IPS-15b (cell line): ENCODE measurements around the gene GRID1.

Source experiments
- H3K27me3 ChIP-seq: one replicate; pipeline ENCODE4 v1.6.1; 2013; ENCODE audit warnings: low read length; ENCODE audit not compliant: control insufficient read depth, insufficient read depth
- H3K36me3 ChIP-seq: one replicate; pipeline ENCODE4 v1.6.1; 2013; ENCODE audit warnings: low read length; ENCODE audit not compliant: control insufficient read depth, insufficient read depth
- H3K4me1 ChIP-seq: one replicate; pipeline ENCODE4 v1.6.1; 2013; ENCODE audit warnings: mild to moderate bottlenecking, low read length; ENCODE audit not compliant: control insufficient read depth, insufficient read depth
- H3K4me3 ChIP-seq: one replicate; pipeline ENCODE4 v1.5.1; 2013; ENCODE audit warnings: low read depth, low read length
- H3K9ac ChIP-seq: one replicate; pipeline ENCODE4 v1.6.1; 2013; ENCODE audit warnings: low read depth, mild to moderate bottlenecking, low read length
- H3K9me3 ChIP-seq: one replicate; pipeline ENCODE4 v1.6.1; 2013; ENCODE audit warnings: mild to moderate bottlenecking, low read length; ENCODE audit not compliant: control insufficient read depth, insufficient read depth

The GRID1 gene

GRCh38 chr10:86047588-86047987 lies 319.0 kb downstream of the GRID1 start:
- H3K4me3 ChIP-seq, result no peak overlapping the region
- H3K9me3 ChIP-seq, result no peaks in the 10 kb centered on the region
- no peak overlapping the region for H3K9ac ChIP-seq
- H3K27me3 ChIP-seq, result no peaks in the 10 kb centered on the region
- H3K4me1 ChIP-seq, result no peaks in the 10 kb centered on the region
- no peaks in the 10 kb centered on the region for H3K36me3 ChIP-seq

- Histone ChIP-seq H3K36me3 (no peaks in the 10 kb centered on the region), H3K27me3 (no peaks in the 10 kb centered on the region), H3K4me1 (no peaks in the 10 kb centered on the region), H3K9me3 (no peaks in the 10 kb centered on the region), H3K9ac (no peak overlapping the region), H3K4me3 (no peak overlapping the region)
These were observed 319.6 kb downstream of the GRID1 start for GRCh38 chr10:86046845-86047460.

GRCh38 chr10:86045896-86046295 lies 320.7 kb downstream of the GRID1 start:
- Histone ChIP-seq H3K36me3 (no peaks in the 10 kb centered on the region), H3K4me1 (no peaks in the 10 kb centered on the region), H3K9ac (no peak overlapping the region), H3K27me3 (no peaks in the 10 kb centered on the region), H3K9me3 (no peaks in the 10 kb centered on the region), H3K4me3 (no peak overlapping the region)

GRCh38 chr10:86044029-86044428 lies 322.6 kb downstream of the GRID1 start:
- Histone ChIP-seq H3K36me3 (no peaks in the 10 kb centered on the region), H3K27me3 (no peaks in the 10 kb centered on the region), H3K9me3 (no peaks in the 10 kb centered on the region), H3K4me1 (no peaks in the 10 kb centered on the region), H3K4me3 (no peak overlapping the region), H3K9ac (no peak overlapping the region)

- Histone ChIP-seq H3K36me3 (no peaks in the 10 kb centered on the region), H3K27me3 (no peaks in the 10 kb centered on the region), H3K4me1 (no peaks in the 10 kb centered on the region), H3K9ac (no peak overlapping the region), H3K9me3 (no peaks in the 10 kb centered on the region), H3K4me3 (no peak overlapping the region)
These were observed 323.4 kb downstream of the GRID1 start for GRCh38 chr10:86043236-86043635.

GRCh38 chr10:86042161-86042560 lies 324.4 kb downstream of the GRID1 start:
- Histone ChIP-seq H3K9ac (no peak overlapping the region), H3K4me3 (no peak overlapping the region), H3K36me3 (no peaks in the 10 kb centered on the region), H3K27me3 (no peaks in the 10 kb centered on the region), H3K4me1 (no peaks in the 10 kb centered on the region), H3K9me3 (no peaks in the 10 kb centered on the region)

GRCh38 chr10:86041116-86041515 lies 325.5 kb downstream of the GRID1 start:
- no peak overlapping the region for H3K9ac ChIP-seq
- H3K36me3 ChIP-seq, result no peaks in the 10 kb centered on the region
- no peaks in the 10 kb centered on the region for H3K9me3 ChIP-seq
- H3K4me1 ChIP-seq, result no peaks in the 10 kb centered on the region
- no peak overlapping the region for H3K4me3 ChIP-seq
- H3K27me3 ChIP-seq, result no peaks in the 10 kb centered on the region

- H3K4me3 ChIP-seq, result no peak overlapping the region
- H3K9me3 ChIP-seq, result no peaks in the 10 kb centered on the region
- no peaks in the 10 kb centered on the region for H3K27me3 ChIP-seq
- H3K36me3 ChIP-seq, result no peaks in the 10 kb centered on the region
- no peaks in the 10 kb centered on the region for H3K4me1 ChIP-seq
- H3K9ac ChIP-seq, result no peak overlapping the region
These were observed 328.2 kb downstream of the GRID1 start for GRCh38 chr10:86038371-86038770.

- no peaks in the 10 kb centered on the region for H3K27me3 ChIP-seq
- H3K4me1 ChIP-seq, result no peaks in the 10 kb centered on the region
- H3K9me3 ChIP-seq, result no peaks in the 10 kb centered on the region
- H3K4me3 ChIP-seq, result no peak overlapping the region
- no peaks in the 10 kb centered on the region for H3K36me3 ChIP-seq
- no peak overlapping the region for H3K9ac ChIP-seq
These were observed 329.5 kb downstream of the GRID1 start for GRCh38 chr10:86037096-86037495.

GRCh38 chr10:86036544-86036831 lies 330.1 kb downstream of the GRID1 start:
- H3K27me3 ChIP-seq, result no peaks in the 10 kb centered on the region
- no peaks in the 10 kb centered on the region for H3K4me1 ChIP-seq
- no peak overlapping the region for H3K9ac ChIP-seq
- H3K9me3 ChIP-seq, result no peaks in the 10 kb centered on the region
- H3K4me3 ChIP-seq, result no peak overlapping the region
- no peaks in the 10 kb centered on the region for H3K36me3 ChIP-seq

GRCh38 chr10:86035791-86036543 lies 330.6 kb downstream of the GRID1 start:
- Histone ChIP-seq H3K9me3 (no peaks in the 10 kb centered on the region), H3K9ac (no peak overlapping the region), H3K27me3 (no peaks in the 10 kb centered on the region), H3K4me3 (no peak overlapping the region), H3K36me3 (no peaks in the 10 kb centered on the region), H3K4me1 (no peaks in the 10 kb centered on the region)

GRCh38 chr10:86034710-86035109 lies 331.9 kb downstream of the GRID1 start:
- H3K4me1 ChIP-seq, result no peaks in the 10 kb centered on the region

More at GRCh38 chr10:86034710-86035109, 331.9 kb downstream of the GRID1 start:
- Histone ChIP-seq H3K27me3 (no peaks in the 10 kb centered on the region), H3K9me3 (no peaks in the 10 kb centered on the region), H3K4me3 (no peak overlapping the region), H3K36me3 (no peaks in the 10 kb centered on the region), H3K9ac (no peak overlapping the region)
